ENCODE data around the gene FNTB. TPM values are rescaled to one million over a fixed set of nuclear protein-coding genes. Genes with fewer than 3 reads are reported as not detected.

FNTB gene
- total and polyA plus RNA-seq, 2 of the 8 experiments (the other 6 are each of a cell fraction or from before 2014, with no cell fraction given), result 16.0 to 20.7 TPM

DNA sequence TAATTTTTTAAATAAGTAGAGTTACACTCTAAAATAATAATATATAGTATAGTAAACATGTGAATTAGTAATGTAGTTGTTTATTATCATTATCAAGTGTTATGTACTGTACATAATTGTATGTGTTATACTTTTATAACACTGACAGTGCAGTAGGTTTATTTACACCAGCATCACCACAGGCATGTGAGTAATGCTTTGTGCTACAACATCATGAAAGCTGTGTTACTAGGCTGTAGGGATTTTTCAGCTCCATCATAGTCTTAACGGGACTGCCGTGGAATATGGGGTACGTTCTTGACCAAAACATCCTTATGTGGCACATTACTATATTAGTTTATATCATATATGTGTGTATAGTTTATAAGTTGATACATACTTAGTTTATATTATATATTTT lies 8.6 kb downstream of the FNTB start:
- H3K9ac ChIP-seq (replicated peaks in 1 of 4; ENCODE audit: extremely low read depth in 1 of 4, low read depth in 3 of 4, low read length in 3 of 4), result no peak overlapping the region
- no peaks in the 10 kb centered on the region for H3K27me3 ChIP-seq (replicated peaks in 1 of 4; ENCODE audit: control insufficient read depth in 3 of 4, extremely low read depth in 1 of 4, insufficient read depth in 3 of 4, low read length in 3 of 4)
- no peak overlapping the region for H4K91ac ChIP-seq (replicated peaks; ENCODE audit: insufficient read length, low read length)
- H3K4me1 ChIP-seq (replicated peaks in 1 of 4; ENCODE audit: control insufficient read depth in 3 of 4, insufficient read depth in 4 of 4, low read length in 3 of 4), result no peaks in the 10 kb centered on the region; a peak in 1 of 7 replicates
- peaks cover 0 to 4% of the 10 kb centered on the region in 2 experiments; a peak in 1 of 4 replicates for H3K79me2 ChIP-seq (ENCODE audit: control insufficient read depth in 1 of 2, insufficient read depth in 2 of 2, low read length in 2 of 2)
- H3K18ac ChIP-seq (ENCODE audit: extremely low read depth, low read length), result no peak overlapping the region
- H3K23me2 ChIP-seq (ENCODE audit: low read depth, low read length), result no peaks in the 10 kb centered on the region
- H3K9me3 ChIP-seq (ENCODE audit: insufficient read depth in 2 of 2, low read depth in 1 of 2, low read length in 1 of 2), result no peaks in the 10 kb centered on the region
- 100% methylated on average over 3 of the region's 3 CpGs; no CpG with 5 or more reads in 1 of the 2 experiments for WGBS, 2 experiments (ENCODE audit: extremely low coverage in 1 of 2, insufficient coverage in 1 of 2, insufficient read length in 1 of 2, insufficient replicate concordance in 2 of 2, low coverage in 1 of 2, low lambda C conversion rate in 2 of 2, missing lambda C conversion rate in 1 of 2)
- no peak overlapping the region for H3K23ac ChIP-seq (ENCODE audit: insufficient read length)
- no peak for FAIRE-seq
- no peak overlapping the region for H2BK12ac ChIP-seq (ENCODE audit: low read depth, low read length)
- H2BK15ac ChIP-seq (ENCODE audit: low read length), result no peak overlapping the region
- no peak overlapping the region for H3K4ac ChIP-seq (replicated peaks; ENCODE audit: insufficient read length, low read depth, low read length)
- no peak overlapping the region for H3K56ac ChIP-seq (replicated peaks; ENCODE audit: insufficient read length, low read depth, low read length)
- H2AK5ac ChIP-seq (ENCODE audit: low read depth, low read length), result no peak overlapping the region
- POLR2A ChIA-PET (ENCODE audit: partially characterized antibody), result interaction anchor here (1.0 to 1.2 kb wide), 2 partner anchors 9 to 11 kb away, joined by 3 to 4 read pairs; partner anchors contain the start of gene FNTB
- no peak overlapping the region for H3K4me2 ChIP-seq (ENCODE audit: insufficient read depth in 1 of 2, low read depth in 2 of 2, low read length in 2 of 2)
- CTCF ChIA-PET (ENCODE audit: partially characterized antibody), result interaction anchor here (1.0 to 2.1 kb wide), 4 partner anchors 8 to 193 kb away, joined by 3 to 19 read pairs (median 4); no protein-coding TSS in a partner anchor
- no peak overlapping the region for H2BK20ac ChIP-seq (ENCODE audit: low read length)
- H3K4me3 ChIP-seq (ENCODE audit: extremely low read depth in 1 of 4, insufficient read depth in 2 of 4, low read depth in 3 of 4, low read length in 4 of 4), result no peak overlapping the region
- no peak overlapping the region for H2AFZ ChIP-seq (ENCODE audit: low read length)
- no peak overlapping the region for H2BK120ac ChIP-seq (replicated peaks; ENCODE audit: low read depth, low read length)
- H3K14ac ChIP-seq (ENCODE audit: insufficient read length), result no peak overlapping the region
- 0 out of 2 replicates have a peak, but pooled peaks cover 2% of the 10 kb centered on the region for H3K79me1 ChIP-seq (ENCODE audit: low read depth, low read length)
- no peak overlapping the region for H4K5ac ChIP-seq (ENCODE audit: insufficient read length, low read depth, low read length)
- no peaks in the 10 kb centered on the region for H4K20me1 ChIP-seq (replicated peaks in 1 of 2; ENCODE audit: control insufficient read depth in 1 of 2, insufficient read depth in 2 of 2, low read length in 2 of 2)
- no peak overlapping the region for H2BK5ac ChIP-seq (ENCODE audit: low read depth, low read length)
- no peak for DNase-seq (ENCODE audit: low read depth in 1 of 2, low spot score in 2 of 2)
- H4K8ac ChIP-seq (ENCODE audit: extremely low read depth, insufficient read depth, low read length), result no peak overlapping the region
- no peak overlapping the region for H3K27ac ChIP-seq (ENCODE audit: low read depth, low read length)
- H3K36me3 ChIP-seq (ENCODE audit: control insufficient read depth in 2 of 4, insufficient read depth in 4 of 4, low read length in 3 of 4), result no peaks in the 10 kb centered on the region
- no peak for TF ChIP-seq SUZ12 (IDR thresholded peaks at IDR 0.05; ENCODE audit: low read length)
- TF ChIP-seq PHF8 (conservative IDR thresholded peaks at IDR 0.05; ENCODE audit: low read depth, low read length), result no peak
- no peak for TF ChIP-seq EGR1 (IDR thresholded peaks at IDR 0.05; ENCODE audit: borderline replicate concordance, low read depth, low read length)
